ENCODE results near the gene RASD2. TPM values are rescaled to one million over a fixed set of nuclear protein-coding genes. Genes with fewer than 3 reads are reported as not detected.

Gene RASD2
- total RNA-seq, 4 donors from 2014 or later, result 4.7 to 45.9 (median 16.0) TPM

DNA sequence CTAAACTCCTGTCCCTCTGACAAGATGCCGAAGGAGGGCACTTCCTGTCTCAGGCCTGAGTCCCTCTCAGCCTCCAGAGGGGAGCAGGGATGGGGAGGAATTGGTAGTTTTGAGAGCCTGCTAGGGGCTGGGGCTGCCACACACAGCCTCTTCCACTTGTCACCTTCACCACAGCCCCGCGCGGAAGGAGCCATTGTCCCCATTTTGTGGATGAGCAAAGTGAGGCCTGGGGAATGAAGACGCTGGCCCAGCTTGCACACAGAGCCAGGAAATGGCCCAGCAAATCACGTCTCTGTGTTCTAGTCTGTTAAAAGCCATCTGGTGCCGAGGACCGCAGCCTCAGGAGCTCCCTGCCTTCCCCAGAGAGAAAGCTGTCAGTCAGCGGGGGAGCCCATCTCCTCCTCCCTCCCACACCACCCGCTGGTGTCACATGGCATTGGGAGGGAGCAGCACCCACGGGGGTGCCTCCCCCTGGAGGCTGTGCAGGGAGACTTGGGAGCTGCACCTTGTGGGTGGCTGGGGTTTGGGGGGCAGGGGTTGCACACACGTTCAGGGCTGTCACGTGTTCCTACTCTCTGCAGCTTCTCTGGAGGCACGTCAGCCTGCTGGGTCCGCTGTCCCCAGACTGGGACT lies 34.6 kb downstream of the RASD2 start:
- H3K9me3 ChIP-seq, result no peaks in the 10 kb centered on the region
- H3K27ac ChIP-seq, result no peak overlapping the region
- H3K4me3 ChIP-seq, result no peak overlapping the region
- H3K4me1 ChIP-seq, result no peaks in the 10 kb centered on the region
- no peaks in the 10 kb centered on the region for H3K36me3 ChIP-seq
- no peak for ATAC-seq
- WGBS, 2 donors (ENCODE audit: low coverage in 1 of 2), result no CpG with 5 or more reads among the region's 15 CpGs
- no peak for TF ChIP-seq POLR2AphosphoS5 (IDR thresholded peaks at IDR 0.05)
- TF ChIP-seq, protein P1, sequence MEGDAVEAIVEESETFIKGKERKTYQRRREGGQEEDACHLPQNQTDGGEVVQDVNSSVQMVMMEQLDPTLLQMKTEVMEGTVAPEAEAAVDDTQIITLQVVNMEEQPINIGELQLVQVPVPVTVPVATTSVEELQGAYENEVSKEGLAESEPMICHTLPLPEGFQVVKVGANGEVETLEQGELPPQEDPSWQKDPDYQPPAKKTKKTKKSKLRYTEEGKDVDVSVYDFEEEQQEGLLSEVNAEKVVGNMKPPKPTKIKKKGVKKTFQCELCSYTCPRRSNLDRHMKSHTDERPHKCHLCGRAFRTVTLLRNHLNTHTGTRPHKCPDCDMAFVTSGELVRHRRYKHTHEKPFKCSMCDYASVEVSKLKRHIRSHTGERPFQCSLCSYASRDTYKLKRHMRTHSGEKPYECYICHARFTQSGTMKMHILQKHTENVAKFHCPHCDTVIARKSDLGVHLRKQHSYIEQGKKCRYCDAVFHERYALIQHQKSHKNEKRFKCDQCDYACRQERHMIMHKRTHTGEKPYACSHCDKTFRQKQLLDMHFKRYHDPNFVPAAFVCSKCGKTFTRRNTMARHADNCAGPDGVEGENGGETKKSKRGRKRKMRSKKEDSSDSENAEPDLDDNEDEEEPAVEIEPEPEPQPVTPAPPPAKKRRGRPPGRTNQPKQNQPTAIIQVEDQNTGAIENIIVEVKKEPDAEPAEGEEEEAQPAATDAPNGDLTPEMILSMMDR (IDR thresholded peaks at IDR 0.05), result no peak
- TF ChIP-seq POLR2A (IDR thresholded peaks at IDR 0.05), result no peak
- no peak for TF ChIP-seq EP300 (IDR thresholded peaks at IDR 0.05)
- no peaks in the 10 kb centered on the region for H3K27me3 ChIP-seq

DNA sequence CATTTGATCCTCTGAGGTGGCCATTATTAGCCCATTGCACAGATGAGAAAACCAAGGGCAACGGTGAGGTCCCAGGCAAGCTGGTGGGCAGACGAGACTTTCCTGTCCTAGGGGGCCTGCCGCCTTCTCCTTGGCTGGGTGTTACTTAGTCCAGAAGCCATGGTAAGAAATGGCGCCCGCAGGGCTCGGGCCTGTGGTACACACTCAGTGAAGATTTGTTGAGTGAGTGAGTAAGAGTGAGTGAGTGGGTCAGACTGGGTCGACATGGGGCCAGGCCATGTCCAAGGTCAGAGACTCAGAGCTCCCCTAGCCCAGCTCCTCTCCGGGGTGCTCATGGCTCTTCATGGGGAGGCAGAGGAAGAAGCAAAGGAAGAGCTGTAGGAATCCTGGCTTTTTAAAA lies 36.0 kb downstream of the RASD2 start:
- no peak for ATAC-seq
- 93% methylated on average over 3 of the region's 8 CpGs; no CpG with 5 or more reads in 1 of the 2 donors for WGBS, 2 donors (ENCODE audit: low coverage in 1 of 2)
- no peak overlapping the region for H3K4me3 ChIP-seq
- no peak overlapping the region for H3K27ac ChIP-seq
- H3K36me3 ChIP-seq, result no peaks in the 10 kb centered on the region
- no peaks in the 10 kb centered on the region for H3K27me3 ChIP-seq
- H3K4me1 ChIP-seq, result peaks cover 0 to under 1% (median 0%) of the 10 kb centered on the region in 3 donors
- TF ChIP-seq EP300 (IDR thresholded peaks at IDR 0.05), result no peak
- H3K9me3 ChIP-seq, result no peaks in the 10 kb centered on the region

DNA sequence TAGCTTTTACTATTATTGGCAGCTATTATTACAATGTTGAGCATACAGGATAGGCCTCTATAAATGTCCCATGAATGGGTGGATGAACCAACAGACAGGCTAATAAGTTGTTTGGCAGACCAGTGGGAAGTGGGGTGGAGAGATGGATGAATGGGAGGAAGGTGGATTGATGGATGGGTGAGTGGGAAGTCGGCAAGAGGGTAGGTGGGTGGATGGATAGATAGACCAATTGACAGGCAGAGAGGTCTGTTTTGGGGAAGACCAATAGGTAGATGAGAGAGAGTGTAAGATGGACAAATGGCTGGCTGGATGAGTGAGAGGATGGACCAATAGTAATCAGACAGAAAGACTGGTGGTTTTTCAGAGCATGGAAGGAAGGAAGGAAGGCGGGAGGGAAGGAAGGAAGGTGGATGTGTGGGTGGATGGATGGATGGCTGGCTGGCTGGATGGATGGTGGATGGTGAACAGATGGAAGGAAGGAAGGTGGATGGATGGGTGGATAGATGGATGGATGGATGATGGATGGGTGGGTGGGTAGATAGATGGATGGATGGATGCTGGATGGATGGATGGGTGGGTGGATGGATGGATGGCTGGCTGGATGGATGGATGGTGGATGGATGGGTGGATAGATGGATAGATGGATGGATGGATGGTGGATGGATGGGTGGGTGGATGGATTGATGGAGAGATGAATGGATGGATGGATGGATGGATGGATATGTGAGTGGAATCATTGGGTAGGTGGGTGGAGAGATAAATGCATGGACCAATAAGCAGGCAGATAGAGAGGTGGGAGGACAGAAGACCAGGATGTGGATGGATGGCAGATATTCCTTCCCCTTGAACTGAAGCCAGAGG lies 37.4 kb downstream of the RASD2 start:
- H3K4me1 ChIP-seq, result peaks cover 0 to 14% (median 4%) of the 10 kb centered on the region in 3 donors
- no peaks in the 10 kb centered on the region for H3K9me3 ChIP-seq
- no peak overlapping the region for H3K4me3 ChIP-seq
- H3K27ac ChIP-seq, result no peak overlapping the region
- 92% methylated on average over 2 of the region's 2 CpGs for WGBS, 2 donors (ENCODE audit: low coverage in 1 of 2)
- ATAC-seq, result no peak
- no peaks in the 10 kb centered on the region for H3K36me3 ChIP-seq
- TF ChIP-seq EP300 (IDR thresholded peaks at IDR 0.05), result no peak
- no peaks in the 10 kb centered on the region for H3K27me3 ChIP-seq

DNA sequence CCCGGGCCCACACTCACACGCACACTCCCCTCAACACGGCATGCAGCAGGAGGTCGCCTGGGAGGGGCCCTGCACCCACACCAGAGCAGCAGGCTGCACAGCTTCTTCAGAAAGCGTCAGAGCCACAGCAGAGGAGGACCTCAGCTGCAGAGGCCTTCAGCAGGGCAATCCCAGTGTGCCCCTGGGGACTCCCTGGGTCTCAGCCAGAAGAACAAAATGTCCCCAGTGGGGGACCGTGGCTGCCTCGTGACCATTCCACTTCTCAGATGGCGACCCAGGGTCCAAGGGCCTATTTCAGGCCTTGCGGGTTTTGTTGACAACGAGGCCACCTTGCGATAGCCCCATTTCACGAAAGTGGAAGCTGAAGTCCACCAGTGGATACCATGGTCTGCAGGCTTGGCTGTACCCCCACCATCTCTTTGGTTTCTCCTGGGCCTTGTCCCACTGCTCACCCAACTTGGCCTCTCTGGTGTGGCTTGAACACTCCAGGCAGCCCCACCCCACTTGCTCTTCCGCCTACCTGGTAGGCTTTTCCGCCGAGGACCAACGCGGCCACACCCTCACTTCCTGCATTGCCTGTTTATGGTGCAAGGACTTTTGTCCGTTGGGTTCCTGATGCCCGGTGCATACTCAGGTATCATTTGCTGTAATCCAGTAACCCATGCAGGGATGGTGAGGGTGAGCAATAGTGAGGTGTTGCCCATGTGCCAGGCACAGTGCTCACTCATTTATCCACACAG lies 38.4 kb downstream of the RASD2 start:
- no peaks in the 10 kb centered on the region for H3K36me3 ChIP-seq
- 91 to 93% methylated on average over 3 to 8 of the region's 19 CpGs for WGBS, 2 donors (ENCODE audit: low coverage in 1 of 2)
- TF ChIP-seq POLR2A (IDR thresholded peaks at IDR 0.05), result no peak
- no peak for TF ChIP-seq POLR2AphosphoS5 (IDR thresholded peaks at IDR 0.05)
- no peak for TF ChIP-seq EP300 (IDR thresholded peaks at IDR 0.05)
- no peak for ATAC-seq
- no peaks in the 10 kb centered on the region for H3K9me3 ChIP-seq
- no peak overlapping the region for H3K27ac ChIP-seq
- H3K27me3 ChIP-seq, result no peaks in the 10 kb centered on the region
- peaks cover 0 to 19% (median 5%) of the 10 kb centered on the region in 3 donors for H3K4me1 ChIP-seq
- H3K4me3 ChIP-seq, result no peak overlapping the region

DNA sequence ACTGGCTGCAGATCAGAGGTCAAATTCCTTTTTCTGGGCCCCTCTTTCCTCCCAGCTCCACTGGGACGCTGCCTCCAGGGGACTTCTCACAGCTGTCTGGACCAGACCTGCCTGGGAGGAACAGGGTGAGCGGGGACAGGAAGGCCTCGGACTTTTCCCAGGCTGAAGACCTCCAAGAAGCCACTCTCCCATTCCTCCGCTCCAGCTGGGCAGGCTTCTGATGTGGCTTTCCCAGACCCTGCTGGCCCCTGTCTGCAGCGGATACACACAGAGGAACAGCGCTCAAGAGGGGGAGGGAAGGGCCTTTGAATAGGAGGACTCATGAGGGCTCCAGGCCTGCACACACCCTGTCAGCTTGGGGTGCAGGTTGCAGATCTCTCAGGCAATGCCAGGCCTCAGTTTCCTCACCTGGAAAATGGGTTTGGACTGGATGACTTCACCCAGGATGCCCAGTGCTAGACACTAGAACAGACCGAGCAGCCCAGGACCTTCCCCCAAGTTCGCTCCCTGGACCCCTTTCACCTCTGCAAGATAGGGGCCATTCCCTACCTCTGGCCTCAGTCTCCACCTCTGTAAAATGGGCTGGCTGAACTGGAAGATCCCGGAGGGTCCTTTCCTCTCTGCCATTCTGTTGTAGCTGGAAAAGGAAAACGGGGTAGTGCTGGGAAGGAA lies 39.9 kb downstream of the RASD2 start:
- Histone ChIP-seq H3K9me3 (no peaks in the 10 kb centered on the region), H3K4me3 (no peak overlapping the region), H3K27ac (no peak overlapping the region), H3K4me1 (peaks cover 0 to 19% (median 5%) of the 10 kb centered on the region in 3 donors), H3K27me3 (no peaks in the 10 kb centered on the region), H3K36me3 (no peaks in the 10 kb centered on the region)
- no peak for TF ChIP-seq EP300 (IDR thresholded peaks at IDR 0.05)
- TF ChIP-seq, protein P1 (IDR thresholded peaks at IDR 0.05), result no peak
- no peak for TF ChIP-seq POLR2A (IDR thresholded peaks at IDR 0.05)
- no peak for TF ChIP-seq POLR2AphosphoS5 (IDR thresholded peaks at IDR 0.05)
- 82 to 84% methylated on average over 2 to 3 of the region's 10 CpGs for WGBS, 2 donors (ENCODE audit: low coverage in 1 of 2)
- no peak for ATAC-seq

DNA sequence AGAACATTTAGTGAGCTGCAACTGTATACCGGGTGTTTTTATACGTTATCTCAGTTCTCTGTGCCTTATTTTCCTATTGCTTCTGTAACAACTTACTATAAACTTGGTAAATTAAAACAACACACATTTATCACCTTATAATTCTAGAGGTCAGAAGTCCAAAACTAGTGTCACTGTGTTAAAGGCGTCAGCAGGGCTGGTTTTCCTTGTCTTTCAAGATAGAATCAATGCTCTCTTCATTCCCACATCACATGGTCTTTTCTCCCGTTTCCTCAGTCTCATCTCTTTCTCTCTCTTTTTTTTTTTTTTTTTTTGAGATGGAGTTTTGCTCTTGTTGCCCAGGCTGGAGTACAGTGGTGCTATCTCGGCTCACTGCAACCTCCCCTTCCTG lies 40.4 kb downstream of the RASD2 start:
- TF ChIP-seq, protein P1 (IDR thresholded peaks at IDR 0.05), result no peak
- TF ChIP-seq POLR2AphosphoS5 (IDR thresholded peaks at IDR 0.05) (no peak), POLR2A (IDR thresholded peaks at IDR 0.05) (no peak), EP300 (IDR thresholded peaks at IDR 0.05) (no peak)
- WGBS, 2 donors (ENCODE audit: low coverage in 1 of 2), result 88 to 92% methylated on average over 2 to 5 of the region's 5 CpGs
- no peaks in the 10 kb centered on the region for H3K27me3 ChIP-seq
- no peak overlapping the region for H3K4me3 ChIP-seq
- no peaks in the 10 kb centered on the region for H3K9me3 ChIP-seq
- peaks cover 0 to 19% (median 5%) of the 10 kb centered on the region in 3 donors for H3K4me1 ChIP-seq
- H3K27ac ChIP-seq, result no peak overlapping the region
- ATAC-seq, result no peak
- H3K36me3 ChIP-seq, result no peaks in the 10 kb centered on the region
